ENCODE data around the gene KLK12. TPM values are rescaled to one million over a fixed set of nuclear protein-coding genes. Genes with fewer than 3 reads are reported as not detected.

KLK12 gene
- total and polyA plus RNA-seq, 9 of the 15 experiments (the other 6 are each of a cell fraction or from before 2014, with no cell fraction given): not detected

DNA sequence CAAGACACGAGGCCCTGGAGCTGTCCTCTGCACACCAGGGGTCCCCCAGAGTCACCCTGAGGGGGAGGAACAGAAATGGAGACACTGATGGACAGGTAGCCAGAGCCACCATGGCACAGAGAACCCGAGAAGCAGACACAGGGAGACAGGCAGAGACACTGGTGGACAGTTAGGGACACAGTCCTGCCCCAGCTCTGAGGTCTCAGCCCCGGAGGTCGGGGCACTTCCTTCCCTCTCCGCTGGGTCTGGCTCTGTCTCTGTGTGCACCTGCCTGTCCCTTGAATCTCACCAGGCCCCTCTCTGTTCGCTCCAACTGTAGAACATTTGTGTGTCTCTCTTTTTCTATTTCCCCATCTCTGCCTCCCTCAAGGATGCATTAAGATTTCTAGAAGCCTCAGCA lies 43.3 kb upstream of the KLK12 start:
- no TSS peak for BruUV-seq (replicated peaks)
- H3K27me3 ChIP-seq (ENCODE audit: control insufficient read depth in 2 of 2, insufficient read depth in 2 of 2, low read length in 2 of 2): peaks cover 7 to 52% of the 10 kb centered on the region in 2 experiments; a peak in 3 of 5 replicates

More for the DNA sequence above, 43.3 kb upstream of the KLK12 start:
- CTCF ChIA-PET (ENCODE audit: low intra/inter-chr PET ratio): no interaction called here
- Histone ChIP-seq H3K4me2 (ENCODE audit: insufficient read depth, low read length) (no peak overlapping the region), H3K36me3 (ENCODE audit: control insufficient read depth, insufficient read depth, low read length) (no peaks in the 10 kb centered on the region), H2AFZ (ENCODE audit: low read depth, low read length) (no peak overlapping the region), H3K4me1 (replicated peaks in 1 of 2; ENCODE audit: control insufficient read depth in 2 of 2, insufficient read depth in 2 of 2, low read length in 2 of 2) (peaks cover 0 to 7% of the 10 kb centered on the region in 2 experiments; a peak in 2 of 5 replicates), H3K9ac (ENCODE audit: insufficient read depth in 1 of 2, low read depth in 2 of 2, low read length in 2 of 2) (no peak overlapping the region), H3K9me1 (ENCODE audit: control insufficient read depth, insufficient read depth, low read length) (no peaks in the 10 kb centered on the region), H3K27ac (ENCODE audit: extremely low read depth, low read depth, low read length) (no peak overlapping the region), H3K9me3 (replicated peaks; ENCODE audit: control insufficient read depth, insufficient read depth, low read depth, low read length) (no peaks in the 10 kb centered on the region; the same call in 1 of the 2 replicates), H4K20me1 (replicated peaks; ENCODE audit: control insufficient read depth, insufficient read depth, low read length) (no peaks in the 10 kb centered on the region), H3K4me3 (no peak overlapping the region), H3K79me2 (ENCODE audit: control insufficient read depth, insufficient read depth, low read length) (no peaks in the 10 kb centered on the region)
- FAIRE-seq (no peak), DNase-seq (ENCODE audit: extremely low read depth in 1 of 4, low spot score in 3 of 4) (no peak), ATAC-seq (peak; percentile 53; the same call in 2 of the 3 replicates)
- 0% methylated on average over 6 of the region's 6 CpGs for WGBS (ENCODE audit: insufficient coverage, low coverage, missing lambda C conversion rate)
- in situ Hi-C loops (cut with MboI) (no loop called here), intact Hi-C loops (cut with micrococcal nuclease) (no loop called here)
- POLR2A ChIA-PET: interaction anchor here (0.6 kb wide), 1 partner anchor 1086 kb away, joined by 3 read pairs; no protein-coding TSS in a partner anchor
- no peak for TF ChIP-seq SMAD3 (CRISPR knock-in tag; conservative IDR thresholded peaks at IDR 0.05)
- TF ChIP-seq ZNF408 (CRISPR knock-in tag; IDR thresholded peaks at IDR 0.05; ENCODE audit: low read depth): no peak
- no peak for TF ChIP-seq RBFOX2 (IDR thresholded peaks at IDR 0.05; ENCODE audit: low read depth, low read length)
- TF ChIP-seq, protein P1, sequence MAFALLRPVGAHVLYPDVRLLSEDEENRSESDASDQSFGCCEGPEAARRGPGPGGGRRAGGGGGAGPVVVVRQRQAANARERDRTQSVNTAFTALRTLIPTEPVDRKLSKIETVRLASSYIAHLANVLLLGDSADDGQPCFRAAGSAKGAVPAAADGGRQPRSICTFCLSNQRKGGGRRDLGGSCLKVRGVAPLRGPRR (CRISPR knock-in tag; IDR thresholded peaks at IDR 0.05): no peak
- TF ChIP-seq, protein P2, sequence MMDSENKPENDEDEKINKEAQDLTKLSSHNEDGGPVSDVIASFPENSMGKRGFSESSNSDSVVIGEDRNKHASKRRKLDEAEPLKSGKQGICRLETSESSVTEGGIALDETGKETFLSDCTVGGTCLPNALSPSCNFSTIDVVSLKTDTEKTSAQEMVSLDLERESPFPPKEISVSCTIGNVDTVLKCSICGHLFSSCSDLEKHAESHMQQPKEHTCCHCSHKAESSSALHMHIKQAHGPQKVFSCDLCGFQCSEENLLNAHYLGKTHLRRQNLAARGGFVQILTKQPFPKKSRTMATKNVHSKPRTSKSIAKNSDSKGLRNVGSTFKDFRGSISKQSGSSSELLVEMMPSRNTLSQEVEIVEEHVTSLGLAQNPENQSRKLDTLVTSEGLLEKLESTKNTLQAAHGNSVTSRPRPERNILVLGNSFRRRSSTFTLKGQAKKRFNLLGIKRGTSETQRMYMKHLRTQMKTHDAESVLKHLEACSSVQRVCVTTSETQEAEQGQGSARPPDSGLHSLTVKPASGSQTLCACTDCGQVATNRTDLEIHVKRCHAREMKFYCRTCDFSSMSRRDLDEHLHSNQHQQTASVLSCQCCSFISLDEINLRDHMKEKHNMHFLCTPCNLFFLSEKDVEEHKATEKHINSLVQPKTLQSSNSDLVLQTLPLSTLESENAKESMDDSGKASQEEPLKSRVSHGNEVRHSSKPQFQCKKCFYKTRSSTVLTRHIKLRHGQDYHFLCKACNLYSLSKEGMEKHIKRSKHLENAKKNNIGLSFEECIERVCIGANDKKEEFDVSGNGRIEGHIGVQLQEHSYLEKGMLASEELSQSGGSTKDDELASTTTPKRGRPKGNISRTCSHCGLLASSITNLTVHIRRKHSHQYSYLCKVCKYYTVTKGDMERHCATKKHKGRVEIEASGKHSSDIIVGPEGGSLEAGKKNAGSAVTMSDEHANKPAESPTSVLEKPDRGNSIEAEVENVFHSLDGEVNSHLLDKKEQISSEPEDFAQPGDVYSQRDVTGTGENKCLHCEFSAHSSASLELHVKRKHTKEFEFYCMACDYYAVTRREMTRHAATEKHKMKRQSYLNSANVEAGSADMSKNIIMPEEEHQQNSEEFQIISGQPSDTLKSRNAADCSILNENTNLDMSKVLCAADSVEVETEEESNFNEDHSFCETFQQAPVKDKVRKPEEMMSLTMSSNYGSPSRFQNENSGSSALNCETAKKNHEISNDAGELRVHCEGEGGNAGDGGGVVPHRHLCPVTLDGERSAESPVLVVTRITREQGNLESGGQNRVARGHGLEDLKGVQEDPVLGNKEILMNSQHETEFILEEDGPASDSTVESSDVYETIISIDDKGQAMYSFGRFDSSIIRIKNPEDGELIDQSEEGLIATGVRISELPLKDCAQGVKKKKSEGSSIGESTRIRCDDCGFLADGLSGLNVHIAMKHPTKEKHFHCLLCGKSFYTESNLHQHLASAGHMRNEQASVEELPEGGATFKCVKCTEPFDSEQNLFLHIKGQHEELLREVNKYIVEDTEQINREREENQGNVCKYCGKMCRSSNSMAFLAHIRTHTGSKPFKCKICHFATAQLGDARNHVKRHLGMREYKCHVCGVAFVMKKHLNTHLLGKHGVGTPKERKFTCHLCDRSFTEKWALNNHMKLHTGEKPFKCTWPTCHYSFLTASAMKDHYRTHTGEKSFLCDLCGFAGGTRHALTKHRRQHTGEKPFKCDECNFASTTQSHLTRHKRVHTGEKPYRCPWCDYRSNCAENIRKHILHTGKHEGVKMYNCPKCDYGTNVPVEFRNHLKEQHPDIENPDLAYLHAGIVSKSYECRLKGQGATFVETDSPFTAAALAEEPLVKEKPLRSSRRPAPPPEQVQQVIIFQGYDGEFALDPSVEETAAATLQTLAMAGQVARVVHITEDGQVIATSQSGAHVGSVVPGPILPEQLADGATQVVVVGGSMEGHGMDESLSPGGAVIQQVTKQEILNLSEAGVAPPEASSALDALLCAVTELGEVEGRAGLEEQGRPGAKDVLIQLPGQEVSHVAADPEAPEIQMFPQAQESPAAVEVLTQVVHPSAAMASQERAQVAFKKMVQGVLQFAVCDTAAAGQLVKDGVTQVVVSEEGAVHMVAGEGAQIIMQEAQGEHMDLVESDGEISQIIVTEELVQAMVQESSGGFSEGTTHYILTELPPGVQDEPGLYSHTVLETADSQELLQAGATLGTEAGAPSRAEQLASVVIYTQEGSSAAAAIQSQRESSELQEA (IDR thresholded peaks at IDR 0.05; ENCODE audit: low read depth): no peak
- TF ChIP-seq ZBED1 (IDR thresholded peaks at IDR 0.05): no peak

Measured in K562 (cell line).